GM20000 (cell line): ENCODE measurements around the gene C15orf61.

Experiments used
- DNase-seq: peaks from one replicate; pipeline ENCODE4 v3.0.0; 2012; ENCODE audit warnings: low spot score
- TF ChIP-seq, protein P1 (sequence below): IDR thresholded peaks from 2 replicates; pipeline ENCODE4 v1.5.1; 2012; ENCODE audit warnings: mild to moderate bottlenecking, control low read depth; ENCODE audit errors: extremely low read depth, missing control alignments

Gene C15orf61

DNA sequence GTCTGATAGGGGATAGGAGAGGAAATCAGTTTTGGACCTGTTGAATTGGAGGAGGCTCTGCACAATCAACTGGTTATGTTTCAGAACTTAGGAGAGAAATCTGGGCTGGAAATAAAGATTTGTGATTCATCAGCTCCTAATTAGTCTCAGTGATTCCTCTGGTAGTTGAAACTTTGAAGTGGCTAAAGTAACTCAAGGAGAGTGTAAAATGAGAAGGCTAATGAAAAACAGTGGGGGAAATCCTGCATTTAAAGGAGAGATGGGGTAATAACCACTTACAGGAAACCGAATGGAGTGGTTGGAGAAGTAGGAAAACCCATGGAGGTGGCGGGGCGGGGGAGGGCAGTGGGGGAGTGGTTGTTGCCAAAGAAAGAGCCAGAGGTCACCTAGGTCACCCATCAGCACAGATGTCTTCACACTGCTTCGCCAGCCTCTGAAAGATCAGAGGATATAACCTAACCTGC lies 54.1 kb downstream of the C15orf61 start:
- TF ChIP-seq, protein P1, sequence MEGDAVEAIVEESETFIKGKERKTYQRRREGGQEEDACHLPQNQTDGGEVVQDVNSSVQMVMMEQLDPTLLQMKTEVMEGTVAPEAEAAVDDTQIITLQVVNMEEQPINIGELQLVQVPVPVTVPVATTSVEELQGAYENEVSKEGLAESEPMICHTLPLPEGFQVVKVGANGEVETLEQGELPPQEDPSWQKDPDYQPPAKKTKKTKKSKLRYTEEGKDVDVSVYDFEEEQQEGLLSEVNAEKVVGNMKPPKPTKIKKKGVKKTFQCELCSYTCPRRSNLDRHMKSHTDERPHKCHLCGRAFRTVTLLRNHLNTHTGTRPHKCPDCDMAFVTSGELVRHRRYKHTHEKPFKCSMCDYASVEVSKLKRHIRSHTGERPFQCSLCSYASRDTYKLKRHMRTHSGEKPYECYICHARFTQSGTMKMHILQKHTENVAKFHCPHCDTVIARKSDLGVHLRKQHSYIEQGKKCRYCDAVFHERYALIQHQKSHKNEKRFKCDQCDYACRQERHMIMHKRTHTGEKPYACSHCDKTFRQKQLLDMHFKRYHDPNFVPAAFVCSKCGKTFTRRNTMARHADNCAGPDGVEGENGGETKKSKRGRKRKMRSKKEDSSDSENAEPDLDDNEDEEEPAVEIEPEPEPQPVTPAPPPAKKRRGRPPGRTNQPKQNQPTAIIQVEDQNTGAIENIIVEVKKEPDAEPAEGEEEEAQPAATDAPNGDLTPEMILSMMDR, result no peak
- DNase-seq, result no peak

DNA sequence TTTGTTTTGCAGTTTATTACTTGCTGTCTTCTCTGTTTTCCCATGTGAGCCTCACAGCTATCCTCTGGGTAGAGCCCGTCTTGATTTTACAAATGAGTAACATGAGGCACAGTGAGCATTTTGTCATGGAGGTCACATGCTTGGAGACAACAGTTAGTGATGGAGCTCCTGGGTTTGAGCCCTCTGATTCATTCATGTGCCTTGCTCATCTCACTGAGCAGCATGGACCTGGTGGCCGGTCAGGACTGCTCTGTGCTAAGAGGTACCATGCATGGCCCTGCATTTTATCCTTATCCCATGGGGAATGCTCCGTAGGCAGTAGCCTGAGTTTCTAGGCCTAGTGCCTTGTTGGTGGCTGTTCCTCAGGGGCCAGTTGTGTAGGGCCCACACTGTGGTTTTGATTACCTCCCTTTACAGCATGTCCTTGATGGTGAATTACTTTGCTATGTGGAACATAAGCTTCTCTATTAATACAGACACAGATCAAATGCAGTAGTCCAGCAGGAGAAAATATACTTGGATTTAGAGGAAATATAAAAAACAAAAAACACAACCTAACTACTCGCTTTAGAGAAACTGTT lies 57.2 kb downstream of the C15orf61 start:
- TF ChIP-seq, protein P1, result no peak
- DNase-seq, result no peak

DNA sequence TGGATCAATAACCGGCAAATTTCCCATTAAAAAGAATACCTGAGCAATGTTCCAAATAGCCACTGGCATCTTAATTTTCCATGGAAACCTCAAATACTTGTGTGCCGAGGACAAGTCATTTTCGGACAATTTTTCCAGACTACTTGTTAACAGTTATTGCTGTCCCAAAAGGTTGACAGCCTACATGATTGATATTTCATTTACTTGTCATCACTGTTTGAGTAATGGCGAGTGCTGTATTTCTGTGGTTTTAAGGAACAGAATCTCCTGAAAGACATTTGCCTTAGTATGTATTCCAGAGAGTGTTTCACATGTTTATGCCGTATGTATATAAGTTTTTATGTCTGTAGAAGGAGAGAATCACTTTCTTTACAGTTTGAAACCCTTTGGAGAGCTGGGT lies 58.2 kb downstream of the C15orf61 start:
- TF ChIP-seq, protein P1, result no peak
- DNase-seq, result no peak
